SK-N-MC (cell line): ENCODE measurements around the gene BEND3.

Experiments
- EZH2 ChIP-seq: fragments of 200-600 bp; sonication (generic); IDR thresholded peaks from one replicate; pipeline ENCODE4 v1.6.1; 2017; ENCODE audit warnings: antibody characterized with exemption
- FOXP2 ChIP-seq: optimal IDR thresholded peaks from 2 replicates; pipeline ENCODE3; 2011; ENCODE audit warnings: mild to moderate bottlenecking, moderate library complexity; ENCODE audit not compliant: insufficient read depth; ENCODE audit errors: extremely low read length, control extremely low read depth
- POLR2AphosphoS5 ChIP-seq: IDR thresholded peaks from 2 replicates; pipeline ENCODE4 v1.6.1; 2012; ENCODE audit warnings: mild to moderate bottlenecking, low read depth, low read length, borderline replicate concordance

DNA sequence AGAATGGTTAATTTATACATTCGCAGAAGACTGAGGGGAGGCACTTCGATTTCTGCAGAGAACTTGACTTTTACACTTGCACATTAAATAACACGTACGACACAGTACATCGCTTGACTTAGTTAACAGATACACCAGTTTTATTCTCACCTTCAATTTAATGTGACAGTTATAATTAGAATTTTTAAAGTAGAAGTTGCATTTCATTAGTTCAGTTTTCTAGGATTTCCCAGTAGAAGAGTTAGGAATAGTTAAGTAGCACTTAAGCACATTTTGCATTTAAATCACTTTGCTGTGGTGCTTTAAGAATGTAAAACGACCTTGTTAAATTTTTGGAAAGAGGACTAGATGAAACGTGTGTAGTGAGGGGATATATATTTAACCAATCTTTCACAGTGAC lies 1.6 kb upstream of the BEND3 start:
- TF ChIP-seq FOXP2 (no peak), POLR2AphosphoS5 (no peak), EZH2 (no peak)
